ENCODE results near the gene CDK15. TPM values are rescaled to one million over a fixed set of nuclear protein-coding genes. Genes with fewer than 3 reads are reported as not detected.
A peak's percentile ranks its signal among the peaks of the same experiment; 100 is the strongest.

Gene CDK15
- total RNA-seq, 1 donor from 2014 or later = 6.8 TPM

DNA sequence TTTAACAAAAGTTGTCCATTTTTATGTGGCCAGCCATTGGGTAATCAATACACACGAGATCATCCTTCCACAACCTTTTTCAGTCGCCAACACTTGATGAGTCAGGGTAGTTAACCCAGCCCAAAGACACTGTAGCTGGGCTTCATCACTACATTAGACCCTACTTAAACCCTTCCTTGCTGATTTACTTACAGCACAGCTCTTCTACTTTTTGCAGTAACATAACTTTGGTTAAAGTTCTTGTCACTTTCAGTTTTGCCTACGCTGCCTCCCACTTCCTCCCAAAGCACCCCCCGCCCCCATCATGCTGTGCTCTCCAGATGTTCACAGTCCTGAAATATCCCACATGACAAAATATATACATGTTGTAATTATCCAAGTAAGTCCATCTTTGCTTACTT, 103.6 kb downstream of the CDK15 start:
- H3K9me3 Mint-ChIP-seq = no peaks in the 10 kb centered on the region
- no peaks in the 10 kb centered on the region for H3K27me3 Mint-ChIP-seq (ENCODE audit: low read depth)
- H3K27ac Mint-ChIP-seq = peak overlapping the region; percentile 83
- TF ChIP-seq, protein P1, sequence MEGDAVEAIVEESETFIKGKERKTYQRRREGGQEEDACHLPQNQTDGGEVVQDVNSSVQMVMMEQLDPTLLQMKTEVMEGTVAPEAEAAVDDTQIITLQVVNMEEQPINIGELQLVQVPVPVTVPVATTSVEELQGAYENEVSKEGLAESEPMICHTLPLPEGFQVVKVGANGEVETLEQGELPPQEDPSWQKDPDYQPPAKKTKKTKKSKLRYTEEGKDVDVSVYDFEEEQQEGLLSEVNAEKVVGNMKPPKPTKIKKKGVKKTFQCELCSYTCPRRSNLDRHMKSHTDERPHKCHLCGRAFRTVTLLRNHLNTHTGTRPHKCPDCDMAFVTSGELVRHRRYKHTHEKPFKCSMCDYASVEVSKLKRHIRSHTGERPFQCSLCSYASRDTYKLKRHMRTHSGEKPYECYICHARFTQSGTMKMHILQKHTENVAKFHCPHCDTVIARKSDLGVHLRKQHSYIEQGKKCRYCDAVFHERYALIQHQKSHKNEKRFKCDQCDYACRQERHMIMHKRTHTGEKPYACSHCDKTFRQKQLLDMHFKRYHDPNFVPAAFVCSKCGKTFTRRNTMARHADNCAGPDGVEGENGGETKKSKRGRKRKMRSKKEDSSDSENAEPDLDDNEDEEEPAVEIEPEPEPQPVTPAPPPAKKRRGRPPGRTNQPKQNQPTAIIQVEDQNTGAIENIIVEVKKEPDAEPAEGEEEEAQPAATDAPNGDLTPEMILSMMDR (IDR thresholded peaks at IDR 0.05; ENCODE audit: unreplicated experiment) = no peak
- DNase-seq (ENCODE audit: low spot score in 2 of 2, unreplicated experiment in 2 of 2) = no peak
- peaks cover 67% of the 10 kb centered on the region for H3K4me1 Mint-ChIP-seq
- no peaks in the 10 kb centered on the region for H3K36me3 Mint-ChIP-seq
- H3K4me3 Mint-ChIP-seq = peak overlapping the region; percentile 32

DNA sequence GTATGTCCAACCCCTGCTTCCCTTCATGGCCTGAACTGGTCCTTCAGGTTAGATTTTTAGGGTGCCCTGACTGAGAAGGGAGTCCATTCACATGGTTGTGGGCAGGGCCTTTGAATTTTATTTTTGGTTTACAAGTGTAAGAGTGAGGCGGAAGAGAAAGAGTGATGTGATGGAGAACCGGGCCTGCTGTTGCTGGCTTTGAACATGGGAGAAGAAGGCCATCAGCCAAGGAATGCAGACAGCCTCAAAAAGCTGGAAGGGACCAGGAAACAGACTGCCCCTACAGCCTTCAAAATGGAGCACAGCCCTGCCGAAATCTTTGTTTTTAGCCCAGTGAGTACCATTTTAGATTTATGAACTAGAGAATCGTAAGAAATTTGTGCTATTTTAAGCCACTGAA, 105.0 kb downstream of the CDK15 start:
- H3K4me3 Mint-ChIP-seq = no peak overlapping the region
- H3K27me3 Mint-ChIP-seq (ENCODE audit: low read depth) = no peaks in the 10 kb centered on the region
- no peak for DNase-seq (ENCODE audit: low spot score in 2 of 2, unreplicated experiment in 2 of 2)
- H3K27ac Mint-ChIP-seq = peak overlapping the region; percentile 3
- TF ChIP-seq, protein P1 (IDR thresholded peaks at IDR 0.05; ENCODE audit: unreplicated experiment) = no peak
- peaks cover 61% of the 10 kb centered on the region for H3K4me1 Mint-ChIP-seq
- H3K9me3 Mint-ChIP-seq = no peaks in the 10 kb centered on the region
- H3K36me3 Mint-ChIP-seq = no peaks in the 10 kb centered on the region

DNA sequence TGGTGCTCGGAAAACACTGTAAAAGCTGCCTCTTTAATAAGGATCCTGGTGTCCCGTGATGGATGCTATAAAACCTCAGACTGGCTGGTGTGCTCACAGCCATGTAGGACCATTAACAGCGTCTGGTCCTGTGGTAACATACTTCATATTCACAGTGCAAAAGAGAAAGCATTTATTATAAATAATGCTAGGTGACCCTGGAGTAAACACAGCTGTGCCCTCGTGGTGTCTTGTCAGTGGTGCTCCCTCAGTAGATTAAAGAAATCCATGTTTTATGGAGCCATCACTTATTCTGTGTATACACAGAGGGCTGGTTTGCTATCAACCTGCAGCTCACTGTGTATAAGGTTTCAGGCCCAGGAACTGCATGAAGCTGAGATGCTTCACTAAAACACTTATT, 106.9 kb downstream of the CDK15 start:
- H3K27ac Mint-ChIP-seq = peak overlapping the region; percentile 59
- no peaks in the 10 kb centered on the region for H3K9me3 Mint-ChIP-seq
- TF ChIP-seq, protein P1 (IDR thresholded peaks at IDR 0.05; ENCODE audit: unreplicated experiment) = no peak
- H3K27me3 Mint-ChIP-seq (ENCODE audit: low read depth) = no peaks in the 10 kb centered on the region
- H3K36me3 Mint-ChIP-seq = no peaks in the 10 kb centered on the region
- peaks cover 45% of the 10 kb centered on the region for H3K4me1 Mint-ChIP-seq
- H3K4me3 Mint-ChIP-seq = no peak overlapping the region
- no peak for DNase-seq (ENCODE audit: low spot score in 2 of 2, unreplicated experiment in 2 of 2)

DNA sequence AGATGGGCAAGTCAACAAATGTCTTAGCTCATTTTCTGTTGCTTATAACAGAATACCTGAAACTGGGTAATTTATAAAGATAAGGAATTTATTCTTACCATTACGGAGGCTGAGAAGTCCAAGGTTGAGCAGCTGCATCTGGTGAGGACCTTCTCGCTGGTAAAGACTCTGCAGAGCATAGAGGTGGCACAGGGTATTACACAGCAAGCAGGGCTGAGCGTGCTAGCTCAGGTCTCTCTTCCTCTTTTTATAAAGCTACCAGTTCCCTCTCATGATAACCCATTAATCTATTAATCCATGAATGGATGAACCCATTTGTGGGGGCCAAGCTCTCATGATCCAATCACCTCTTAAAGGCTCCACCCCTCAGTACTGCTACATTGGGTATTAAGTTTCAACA, 109.1 kb downstream of the CDK15 start:
- peaks cover 31% of the 10 kb centered on the region for H3K4me1 Mint-ChIP-seq
- no peaks in the 10 kb centered on the region for H3K9me3 Mint-ChIP-seq
- DNase-seq (ENCODE audit: low spot score in 2 of 2, unreplicated experiment in 2 of 2) = no peak
- H3K27me3 Mint-ChIP-seq (ENCODE audit: low read depth) = no peaks in the 10 kb centered on the region
- no peak overlapping the region for H3K4me3 Mint-ChIP-seq
- H3K36me3 Mint-ChIP-seq = no peaks in the 10 kb centered on the region
- H3K27ac Mint-ChIP-seq = no peak overlapping the region
- TF ChIP-seq, protein P1 (IDR thresholded peaks at IDR 0.05; ENCODE audit: unreplicated experiment) = no peak

DNA sequence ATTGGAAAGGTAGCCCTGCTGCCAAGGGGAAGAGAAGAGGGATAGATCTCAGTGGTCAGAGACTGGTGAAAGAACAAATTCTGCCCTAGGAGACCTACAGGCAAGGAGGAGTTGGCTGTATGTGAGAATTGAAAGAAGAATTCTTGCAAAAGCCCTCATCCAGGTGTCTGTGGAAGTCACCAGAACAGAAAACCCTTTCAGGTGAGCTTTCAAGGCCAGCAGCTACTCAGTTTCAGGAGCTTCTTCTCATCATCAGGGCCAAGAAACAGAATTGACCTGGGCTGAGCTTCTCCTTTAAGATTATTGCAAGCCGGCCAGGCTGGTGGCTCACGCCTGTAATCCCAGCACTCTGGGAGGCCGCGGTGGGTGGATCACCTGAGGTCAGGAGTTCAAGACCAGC, 110.2 kb downstream of the CDK15 start:
- Mint-ChIP-seq H3K27ac (no peak overlapping the region), H3K4me3 (no peak overlapping the region), H3K4me1 (peaks cover 20% of the 10 kb centered on the region), H3K36me3 (no peaks in the 10 kb centered on the region), H3K9me3 (no peaks in the 10 kb centered on the region), H3K27me3 (ENCODE audit: low read depth) (no peaks in the 10 kb centered on the region)
- TF ChIP-seq, protein P1 (IDR thresholded peaks at IDR 0.05; ENCODE audit: unreplicated experiment) = no peak
- DNase-seq (ENCODE audit: low spot score in 2 of 2, unreplicated experiment in 2 of 2) = no peak
